ENCODE data around the gene SHMT2.

The SHMT2 gene

GRCh38 chr12:57229634-57230380 is at the start of gene SHMT2:
TSS of gene SHMT2 (plus strand) at chr12:57229711. CDS start at chr12:57229779, 68 bp downstream.
- DNase-seq (ENCODE audit: low read depth, low spot score), result peak; percentile 89

DNA sequence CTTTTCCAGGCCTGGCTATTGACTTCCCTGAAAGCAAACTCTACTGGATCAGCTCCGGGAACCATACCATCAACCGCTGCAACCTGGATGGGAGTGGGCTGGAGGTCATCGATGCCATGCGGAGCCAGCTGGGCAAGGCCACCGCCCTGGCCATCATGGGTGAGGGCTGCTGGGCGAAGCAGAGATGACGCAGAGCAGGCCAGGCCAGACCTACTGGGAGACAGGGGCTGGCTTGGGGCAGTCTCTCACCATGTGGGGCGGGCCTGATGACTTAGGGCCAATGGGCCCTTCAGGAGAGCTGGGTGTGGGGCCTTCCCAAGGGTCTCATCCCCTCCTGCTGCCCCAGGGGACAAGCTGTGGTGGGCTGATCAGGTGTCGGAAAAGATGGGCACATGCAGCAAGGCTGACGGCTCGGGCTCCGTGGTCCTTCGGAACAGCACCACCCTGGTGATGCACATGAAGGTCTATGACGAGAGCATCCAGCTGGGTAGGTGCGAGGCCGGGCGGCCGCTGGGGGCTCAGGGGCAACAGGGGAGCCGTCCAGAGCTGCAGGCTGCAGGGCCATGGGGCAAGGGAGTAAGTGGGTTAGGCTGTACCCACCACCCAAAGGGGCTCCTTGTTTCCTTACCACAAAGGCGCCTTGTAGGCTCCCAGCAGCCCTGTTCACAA is 49.1 kb upstream of the SHMT2 start:
- DNase-seq (ENCODE audit: low read depth, low spot score), result no peak

DNA sequence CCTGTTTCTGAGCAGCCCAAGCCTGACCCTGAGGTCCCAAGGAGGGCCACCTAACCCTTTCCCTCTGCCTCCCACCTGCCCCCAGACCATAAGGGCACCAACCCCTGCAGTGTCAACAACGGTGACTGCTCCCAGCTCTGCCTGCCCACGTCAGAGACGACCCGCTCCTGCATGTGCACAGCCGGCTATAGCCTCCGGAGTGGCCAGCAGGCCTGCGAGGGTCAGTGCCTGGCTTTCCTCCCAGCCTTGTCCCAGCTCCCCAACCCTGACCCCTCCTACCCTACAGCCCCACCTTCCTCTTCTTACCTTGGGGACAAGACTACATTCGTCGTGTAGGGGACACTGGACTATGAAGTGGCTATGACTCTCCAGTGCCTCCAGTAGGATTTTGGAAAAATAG is 48.4 kb upstream of the SHMT2 start:
- DNase-seq (ENCODE audit: low read depth, low spot score), result no peak

GRCh38 chr12:57181561-57182155 is 47.9 kb upstream of the SHMT2 start:
- DNase-seq (ENCODE audit: low read depth, low spot score), result no peak

DNA sequence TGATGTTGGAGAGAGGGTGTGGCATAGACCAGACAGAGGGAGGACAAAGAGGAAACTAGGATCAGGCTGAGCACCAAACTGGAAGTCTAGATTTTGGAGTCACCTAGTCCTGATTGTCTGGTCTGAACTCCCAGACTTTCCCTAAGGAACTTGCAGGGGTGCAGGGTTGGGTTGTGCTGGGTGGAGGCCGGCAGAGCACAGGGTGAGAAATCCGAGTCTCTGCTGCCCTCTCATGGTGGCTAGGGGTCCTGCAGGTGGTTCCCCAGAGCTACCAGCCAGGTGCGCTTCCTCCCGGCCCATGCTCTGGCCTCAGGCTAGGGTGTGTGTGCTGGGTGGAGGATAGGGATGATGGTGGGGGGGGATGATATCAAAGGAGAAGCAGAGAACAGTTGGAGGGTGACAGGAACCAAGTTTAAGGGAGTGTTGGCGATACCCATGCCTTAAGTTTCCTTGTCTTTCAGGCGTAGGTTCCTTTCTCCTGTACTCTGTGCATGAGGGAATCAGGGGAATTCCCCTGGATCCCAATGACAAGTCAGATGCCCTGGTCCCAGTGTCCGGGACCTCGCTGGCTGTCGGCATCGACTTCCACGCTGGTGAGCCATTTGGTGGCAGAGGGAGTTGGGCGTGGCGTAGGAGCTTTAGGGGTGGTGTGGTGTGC is 46.5 kb upstream of the SHMT2 start:
- DNase-seq (ENCODE audit: low read depth, low spot score), result peak; percentile 50

DNA sequence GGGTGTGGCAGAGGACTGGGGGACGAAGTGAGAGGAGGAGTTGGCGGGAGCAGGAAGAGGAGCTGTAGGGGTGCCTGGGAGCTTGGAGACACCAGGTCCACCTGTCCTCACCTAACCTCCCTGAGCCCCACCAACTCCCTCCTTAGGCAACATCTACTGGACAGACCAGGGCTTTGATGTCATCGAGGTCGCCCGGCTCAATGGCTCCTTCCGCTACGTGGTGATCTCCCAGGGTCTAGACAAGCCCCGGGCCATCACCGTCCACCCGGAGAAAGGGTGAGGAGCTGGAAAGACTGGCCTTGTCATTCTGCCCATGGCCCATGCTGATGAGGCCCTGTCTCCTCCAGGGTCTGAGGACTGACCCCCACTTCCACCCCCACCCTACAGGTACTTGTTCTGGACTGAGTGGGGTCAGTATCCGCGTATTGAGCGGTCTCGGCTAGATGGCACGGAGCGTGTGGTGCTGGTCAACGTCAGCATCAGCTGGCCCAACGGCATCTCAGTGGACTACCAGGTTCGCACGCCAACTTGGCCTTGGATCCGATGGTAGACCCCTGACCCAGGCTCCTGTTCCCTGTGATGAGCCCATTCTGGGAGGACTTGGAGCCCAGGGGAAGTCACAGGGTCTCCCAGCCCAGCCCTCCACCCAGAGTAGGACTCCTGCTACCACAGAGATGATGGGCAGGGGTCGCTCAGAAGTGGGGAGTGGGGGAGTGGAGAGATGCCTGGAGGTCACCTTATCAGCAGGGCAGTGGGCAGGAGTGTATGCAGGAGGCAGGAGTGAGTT is 45.4 kb upstream of the SHMT2 start:
- DNase-seq (ENCODE audit: low read depth, low spot score), result no peak

DNA sequence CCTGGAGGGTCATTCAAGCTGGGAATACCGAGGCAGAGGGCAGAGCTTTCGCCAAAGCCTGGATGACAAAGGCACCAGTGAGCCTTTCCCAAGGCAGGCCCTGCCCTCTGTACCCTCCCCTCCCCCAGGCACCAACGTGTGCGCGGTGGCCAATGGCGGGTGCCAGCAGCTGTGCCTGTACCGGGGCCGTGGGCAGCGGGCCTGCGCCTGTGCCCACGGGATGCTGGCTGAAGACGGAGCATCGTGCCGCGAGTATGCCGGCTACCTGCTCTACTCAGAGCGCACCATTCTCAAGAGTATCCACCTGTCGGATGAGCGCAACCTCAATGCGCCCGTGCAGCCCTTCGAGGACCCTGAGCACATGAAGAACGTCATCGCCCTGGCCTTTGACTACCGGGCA is 44.1 kb upstream of the SHMT2 start:
- no peak for DNase-seq (ENCODE audit: low read depth, low spot score)

GRCh38 chr12:57185906-57186508 is 43.5 kb upstream of the SHMT2 start:
- DNase-seq (ENCODE audit: low read depth, low spot score), result no peak

DNA sequence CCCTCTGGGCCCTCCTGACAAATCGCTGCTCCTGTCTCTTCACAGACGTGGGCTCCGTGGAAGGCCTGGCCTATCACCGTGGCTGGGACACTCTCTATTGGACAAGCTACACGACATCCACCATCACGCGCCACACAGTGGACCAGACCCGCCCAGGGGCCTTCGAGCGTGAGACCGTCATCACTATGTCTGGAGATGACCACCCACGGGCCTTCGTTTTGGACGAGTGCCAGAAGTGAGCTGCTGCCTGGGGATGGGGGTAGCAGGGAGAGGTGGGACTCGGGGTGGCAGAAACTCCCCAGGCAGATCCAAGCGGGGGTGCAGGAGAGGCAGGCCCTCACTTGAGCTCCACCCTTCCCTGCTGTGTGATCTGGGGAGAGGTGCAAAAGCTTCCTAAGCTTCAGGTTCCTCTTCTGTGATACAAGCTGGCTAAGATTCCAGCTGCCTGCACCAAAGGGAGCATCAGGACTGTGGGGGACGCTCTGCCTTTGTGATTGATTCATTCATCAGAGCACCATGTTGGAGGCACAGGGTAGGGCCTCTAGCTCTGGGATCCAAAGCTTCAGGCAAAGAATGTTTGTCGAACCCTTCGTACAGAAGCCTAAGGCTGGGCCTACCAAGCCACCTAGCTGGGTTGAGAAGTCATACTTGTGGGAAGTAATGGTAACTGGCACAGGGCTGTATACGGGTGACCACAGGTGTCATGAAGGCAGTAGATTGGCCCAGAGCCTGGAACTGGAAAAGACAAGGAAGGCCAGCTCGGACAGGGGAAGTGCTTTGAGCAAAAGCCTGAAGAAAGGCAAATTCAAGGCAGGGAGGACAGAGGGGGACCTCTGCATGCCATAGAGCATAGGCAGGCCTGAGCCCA is 42.1 kb upstream of the SHMT2 start:
- DNase-seq (ENCODE audit: low read depth, low spot score), result no peak

DNA sequence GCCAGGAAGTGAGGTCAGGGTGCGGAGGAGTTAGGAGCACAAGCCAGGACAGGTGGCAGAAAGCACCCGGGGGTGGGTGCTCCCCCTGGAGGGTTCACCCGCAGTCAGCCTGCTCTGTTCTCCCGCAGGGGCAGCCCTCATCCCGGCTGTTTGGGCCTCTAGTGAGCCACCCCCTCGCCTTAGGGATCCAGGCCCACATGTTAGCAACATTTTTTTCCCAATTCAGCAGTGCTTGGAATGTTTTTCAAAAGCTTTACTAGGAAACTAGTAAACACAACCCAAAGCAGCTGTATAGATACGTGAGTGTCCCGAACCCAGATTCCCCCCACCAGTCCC is 41.5 kb upstream of the SHMT2 start:
- no peak for DNase-seq (ENCODE audit: low read depth, low spot score)

DNA sequence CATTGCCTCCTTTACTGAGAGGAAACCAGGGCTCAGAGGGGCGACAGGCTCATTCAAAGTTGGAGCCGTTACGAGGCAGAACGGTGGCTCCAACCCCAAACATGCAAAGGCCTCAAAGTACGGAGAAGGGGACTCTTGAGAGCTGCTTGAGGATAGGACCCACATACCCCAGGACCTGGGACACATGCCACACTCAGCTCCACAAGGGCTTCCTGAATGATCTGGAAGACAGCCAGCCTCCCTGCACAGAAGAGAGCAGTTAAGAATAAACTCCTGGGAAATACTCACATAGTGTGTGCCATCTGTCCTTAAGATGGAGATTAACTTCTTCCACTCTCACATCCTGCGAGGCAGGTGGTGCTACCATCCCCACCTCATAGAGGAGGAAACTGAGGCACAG is 39.5 kb upstream of the SHMT2 start:
- DNase-seq (ENCODE audit: low read depth, low spot score), result no peak

GRCh38 chr12:57190821-57191220 is 38.7 kb upstream of the SHMT2 start:
- no peak for DNase-seq (ENCODE audit: low read depth, low spot score)

- no peak for DNase-seq (ENCODE audit: low read depth, low spot score)
Observed at GRCh38 chr12:57191410-57191809, 38.1 kb upstream of the SHMT2 start.

- DNase-seq (ENCODE audit: low read depth, low spot score), result no peak
Observed at GRCh38 chr12:57192920-57193319, 36.6 kb upstream of the SHMT2 start.

DNA sequence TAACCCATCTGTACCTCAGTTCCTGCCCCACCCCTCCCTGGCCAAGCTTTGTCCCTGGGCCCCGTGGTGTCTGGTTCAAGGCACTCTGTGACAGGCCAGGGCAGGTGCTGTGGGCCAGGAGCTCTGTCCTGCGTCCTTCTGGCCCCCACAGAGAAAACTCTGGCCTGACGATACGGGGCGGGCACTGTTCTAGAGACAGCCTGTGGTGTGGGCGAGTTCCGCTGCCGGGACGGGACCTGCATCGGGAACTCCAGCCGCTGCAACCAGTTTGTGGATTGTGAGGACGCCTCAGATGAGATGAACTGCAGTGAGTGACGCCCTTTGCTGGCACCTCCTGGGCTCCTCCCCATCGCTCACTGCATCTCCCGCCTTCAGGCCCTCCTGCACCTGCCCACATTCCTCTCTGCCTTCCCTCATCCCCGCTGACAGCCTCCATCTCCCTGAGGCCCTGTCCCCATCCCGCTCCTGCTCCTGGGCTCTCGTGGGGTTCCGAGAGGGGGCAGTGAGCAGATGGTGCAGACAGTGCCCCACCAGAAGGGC is 35.7 kb upstream of the SHMT2 start:
- no peak for DNase-seq (ENCODE audit: low read depth, low spot score)

DNA sequence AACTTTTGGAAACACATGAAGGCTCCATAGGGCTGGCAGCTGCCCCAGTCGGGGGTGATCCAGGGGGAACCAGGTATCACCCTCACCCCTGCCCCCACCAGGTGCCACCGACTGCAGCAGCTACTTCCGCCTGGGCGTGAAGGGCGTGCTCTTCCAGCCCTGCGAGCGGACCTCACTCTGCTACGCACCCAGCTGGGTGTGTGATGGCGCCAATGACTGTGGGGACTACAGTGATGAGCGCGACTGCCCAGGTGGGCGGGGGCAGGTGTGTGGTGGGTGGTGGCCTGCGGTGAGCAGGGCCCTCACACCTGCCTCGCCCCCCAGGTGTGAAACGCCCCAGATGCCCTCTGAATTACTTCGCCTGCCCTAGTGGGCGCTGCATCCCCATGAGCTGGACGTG is 35.3 kb upstream of the SHMT2 start:
- DNase-seq (ENCODE audit: low read depth, low spot score), result no peak

- DNase-seq (ENCODE audit: low read depth, low spot score), result no peak
Observed at GRCh38 chr12:57195186-57195585, 34.3 kb upstream of the SHMT2 start.

DNA sequence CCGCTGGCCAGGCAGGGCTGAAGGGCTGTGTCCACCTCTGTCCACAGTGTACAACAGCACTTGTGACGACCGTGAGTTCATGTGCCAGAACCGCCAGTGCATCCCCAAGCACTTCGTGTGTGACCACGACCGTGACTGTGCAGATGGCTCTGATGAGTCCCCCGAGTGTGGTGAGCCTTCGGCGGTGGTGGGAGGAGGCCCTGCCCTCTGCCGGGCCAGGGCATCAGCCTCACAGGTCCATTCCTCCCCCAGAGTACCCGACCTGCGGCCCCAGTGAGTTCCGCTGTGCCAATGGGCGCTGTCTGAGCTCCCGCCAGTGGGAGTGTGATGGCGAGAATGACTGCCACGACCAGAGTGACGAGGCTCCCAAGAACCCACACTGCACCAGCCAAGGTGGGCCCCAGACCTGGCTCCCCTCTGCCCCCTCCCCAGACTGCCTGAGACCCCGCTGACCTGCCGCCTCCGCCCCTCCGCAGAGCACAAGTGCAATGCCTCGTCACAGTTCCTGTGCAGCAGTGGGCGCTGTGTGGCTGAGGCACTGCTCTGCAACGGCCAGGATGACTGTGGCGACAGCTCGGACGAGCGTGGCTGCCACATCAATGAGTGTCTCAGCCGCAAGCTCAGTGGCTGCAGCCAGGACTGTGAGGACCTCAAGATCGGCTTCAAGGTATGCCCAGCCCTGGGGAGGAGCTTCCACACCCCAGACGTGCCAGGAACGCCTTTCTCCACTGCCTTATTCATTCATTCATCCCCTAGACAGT is 33.7 kb upstream of the SHMT2 start:
- DNase-seq (ENCODE audit: low read depth, low spot score), result no peak

DNA sequence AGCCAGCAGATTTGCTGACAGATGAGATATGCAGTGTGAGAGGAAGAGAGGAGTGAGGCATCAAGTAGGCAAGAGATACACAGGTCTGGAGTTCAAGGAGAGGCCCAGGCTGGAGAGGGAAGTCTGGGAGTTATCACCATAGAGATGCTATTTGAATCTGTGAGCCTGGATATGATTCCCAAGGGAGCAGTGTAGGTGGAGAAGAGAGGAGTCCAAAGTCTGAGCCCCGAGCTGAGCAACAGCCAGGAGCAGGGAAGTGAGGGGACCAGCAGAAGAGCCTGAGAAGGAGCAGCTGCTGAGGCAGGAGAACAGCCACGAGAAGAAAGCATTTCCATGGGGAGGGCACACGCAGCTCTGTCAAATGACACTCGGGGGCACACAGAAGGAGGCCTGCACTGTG is 33.1 kb upstream of the SHMT2 start:
- no peak for DNase-seq (ENCODE audit: low read depth, low spot score)
